D721Med (cell line): Measurements from ENCODE around the gene KRT16.
"Not testable (repeated sequence)": the region's sequence is repeated elsewhere in the genome, so short reads cannot be mapped to it uniquely, and the experiment has no call there.

ENCODE experiments used
- DNase-seq: peaks from one replicate; pipeline ENCODE4 v3.0.0; 2011; ENCODE audit warnings: low spot score; ENCODE audit not compliant: insufficient read length
- FAIRE-seq: peaks from 2 replicates; lab custom pipeline; 2011; peaks lifted over from hg19 to GRCh38; lab: Jason Lieb, UNC
- TF ChIP-seq, protein P1 (sequence below): IDR thresholded peaks from 2 replicates; pipeline ENCODE4 v1.5.1; 2012; ENCODE audit warnings: mild to moderate bottlenecking, control low read depth; ENCODE audit not compliant: insufficient read depth; ENCODE audit errors: missing control alignments

KRT16 gene

DNA sequence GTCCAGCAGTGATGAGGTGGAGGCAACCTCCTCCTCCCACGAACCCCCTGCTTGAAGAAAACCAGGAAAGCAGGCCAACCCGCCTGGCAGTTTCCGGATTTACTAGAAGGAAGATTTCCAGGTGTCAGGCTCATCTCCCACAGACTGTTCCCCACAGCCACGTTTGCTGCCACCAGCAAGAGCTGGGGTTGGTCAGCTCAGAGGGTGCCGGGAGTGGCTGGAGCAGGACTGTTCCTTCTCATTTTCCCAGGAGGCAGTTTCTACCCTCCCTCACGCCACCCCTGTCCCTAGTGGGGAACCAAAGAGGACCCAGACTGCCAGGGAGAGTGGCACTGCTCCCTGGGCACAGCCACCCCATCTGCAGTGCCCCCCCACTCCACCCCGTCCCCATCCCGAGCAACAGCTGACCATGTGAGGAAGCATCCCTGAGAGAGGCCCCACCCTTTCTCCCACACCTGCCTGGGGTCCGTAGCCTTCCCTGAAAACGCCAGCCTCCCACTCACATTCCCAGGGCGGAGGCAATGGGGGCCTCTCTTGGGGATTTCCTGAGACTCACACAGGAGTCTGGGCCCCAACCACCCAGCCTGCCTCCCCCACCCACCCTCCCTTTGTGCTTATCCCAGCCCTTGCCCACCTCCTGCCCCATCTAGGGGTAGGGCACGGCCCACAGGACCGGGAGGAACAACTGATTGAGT lies 5.9 kb upstream of the KRT16 start:
- DNase-seq (no peak), FAIRE-seq (no peak)
- TF ChIP-seq, protein P1, sequence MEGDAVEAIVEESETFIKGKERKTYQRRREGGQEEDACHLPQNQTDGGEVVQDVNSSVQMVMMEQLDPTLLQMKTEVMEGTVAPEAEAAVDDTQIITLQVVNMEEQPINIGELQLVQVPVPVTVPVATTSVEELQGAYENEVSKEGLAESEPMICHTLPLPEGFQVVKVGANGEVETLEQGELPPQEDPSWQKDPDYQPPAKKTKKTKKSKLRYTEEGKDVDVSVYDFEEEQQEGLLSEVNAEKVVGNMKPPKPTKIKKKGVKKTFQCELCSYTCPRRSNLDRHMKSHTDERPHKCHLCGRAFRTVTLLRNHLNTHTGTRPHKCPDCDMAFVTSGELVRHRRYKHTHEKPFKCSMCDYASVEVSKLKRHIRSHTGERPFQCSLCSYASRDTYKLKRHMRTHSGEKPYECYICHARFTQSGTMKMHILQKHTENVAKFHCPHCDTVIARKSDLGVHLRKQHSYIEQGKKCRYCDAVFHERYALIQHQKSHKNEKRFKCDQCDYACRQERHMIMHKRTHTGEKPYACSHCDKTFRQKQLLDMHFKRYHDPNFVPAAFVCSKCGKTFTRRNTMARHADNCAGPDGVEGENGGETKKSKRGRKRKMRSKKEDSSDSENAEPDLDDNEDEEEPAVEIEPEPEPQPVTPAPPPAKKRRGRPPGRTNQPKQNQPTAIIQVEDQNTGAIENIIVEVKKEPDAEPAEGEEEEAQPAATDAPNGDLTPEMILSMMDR, result no peak

DNA sequence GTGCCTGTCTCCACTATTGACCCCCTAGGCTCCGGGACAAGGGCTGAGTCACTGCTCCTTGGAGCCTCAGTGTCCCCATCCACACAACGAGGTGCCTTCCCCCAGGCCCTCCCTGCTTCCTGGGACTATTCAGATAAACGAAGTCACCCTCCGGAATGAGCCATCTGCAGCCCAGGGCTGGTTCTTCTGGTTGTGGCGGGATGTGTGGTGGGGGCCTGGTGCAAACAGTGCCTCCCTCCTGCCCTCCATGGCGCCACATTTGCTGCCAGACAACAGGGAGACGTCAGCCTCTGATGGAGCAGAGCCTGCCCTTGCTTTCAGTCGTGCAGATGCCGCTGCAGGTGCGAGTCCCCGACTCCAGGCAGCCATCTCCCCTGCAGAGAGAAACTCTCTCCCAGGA lies 5.1 kb upstream of the KRT16 start:
- TF ChIP-seq, protein P1, result no peak
- DNase-seq (no peak), FAIRE-seq (no peak)

GRCh38 chr17:41617136-41617535 lies 4.6 kb upstream of the KRT16 start:
- TF ChIP-seq, protein P1, result no peak
- FAIRE-seq, result no peak
- no peak for DNase-seq

DNA sequence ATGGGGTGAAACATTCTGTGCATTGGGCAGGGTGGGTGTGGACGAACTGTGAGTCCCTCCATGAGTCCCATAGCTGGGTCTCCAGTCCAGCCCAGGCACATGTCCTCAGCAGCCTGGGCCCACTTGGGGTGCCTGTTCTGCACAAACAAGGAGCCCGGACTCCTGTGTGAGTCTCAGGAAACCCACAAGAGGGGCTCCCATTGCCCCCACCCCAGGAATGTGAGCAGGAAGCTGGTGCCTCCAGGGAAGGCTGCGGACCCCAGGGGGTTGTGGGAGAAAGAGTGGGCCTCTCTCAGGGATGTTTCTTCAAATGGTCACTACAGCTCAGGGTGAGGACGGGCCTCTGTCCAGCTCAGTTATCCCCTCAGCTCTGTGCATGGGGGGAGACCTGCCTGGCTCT lies 3.9 kb upstream of the KRT16 start:
- not testable (repeated sequence) for DNase-seq, FAIRE-seq

- no peak for DNase-seq
- no peak for FAIRE-seq
- TF ChIP-seq, protein P1, result no peak
Measured at GRCh38 chr17:41615454-41615853, 2.9 kb upstream of the KRT16 start.

- not testable (repeated sequence) for DNase-seq, FAIRE-seq
Measured at GRCh38 chr17:41614767-41615166, 2.2 kb upstream of the KRT16 start.

- FAIRE-seq (no peak), DNase-seq (no peak)
- TF ChIP-seq, protein P1, result no peak
Measured at GRCh38 chr17:41614098-41614497, 1.5 kb upstream of the KRT16 start.

DNA sequence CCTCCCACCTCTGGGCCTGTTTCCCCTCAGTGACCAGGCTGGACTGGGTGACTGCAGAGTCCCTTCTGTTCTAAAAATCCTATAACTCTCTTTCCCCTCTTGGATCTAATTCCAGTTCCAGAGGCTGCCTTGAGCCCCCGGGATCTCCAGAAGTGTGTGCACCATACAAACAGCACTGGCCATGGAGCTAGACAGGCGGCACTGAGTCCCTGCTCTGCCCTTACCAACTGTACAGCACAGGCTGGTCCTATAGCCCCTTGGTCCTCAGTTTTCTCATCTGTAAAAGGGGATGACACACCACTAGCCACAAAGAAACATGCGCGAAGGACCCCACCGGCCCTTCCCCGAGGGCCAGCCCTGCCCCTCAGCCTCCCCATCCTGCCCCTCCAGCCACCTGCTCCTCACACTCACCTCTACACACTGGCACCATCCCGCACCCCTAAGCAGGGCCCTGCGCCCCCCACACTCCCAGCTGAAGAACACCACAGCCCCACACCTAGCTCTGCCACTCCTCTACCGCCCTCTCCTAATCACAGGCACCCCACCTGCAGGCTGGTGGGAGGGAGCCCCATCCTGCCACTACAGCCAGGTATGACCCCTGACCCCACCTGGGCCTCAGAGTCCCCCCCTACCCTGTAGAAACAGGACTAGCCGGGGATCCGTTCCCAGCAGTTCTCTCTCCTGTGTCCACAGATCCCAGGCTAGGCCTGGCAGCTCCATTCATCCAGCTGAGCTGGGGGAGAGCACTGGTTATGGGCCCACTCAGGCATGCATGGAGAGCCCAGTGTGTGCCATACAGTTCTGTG lies 913 bp upstream of the KRT16 start:
- TF ChIP-seq, protein P1, result no peak

More for the DNA sequence above, 913 bp upstream of the KRT16 start:
- FAIRE-seq (no peak), DNase-seq (no peak)
